KG1 (cell line): ENCODE data around the gene SND1.

ENCODE experiments used
- DNase-seq: peaks from one replicate; lab custom pipeline; 2025; lab: John Stamatoyannopoulos, UW

SND1 gene

DNA sequence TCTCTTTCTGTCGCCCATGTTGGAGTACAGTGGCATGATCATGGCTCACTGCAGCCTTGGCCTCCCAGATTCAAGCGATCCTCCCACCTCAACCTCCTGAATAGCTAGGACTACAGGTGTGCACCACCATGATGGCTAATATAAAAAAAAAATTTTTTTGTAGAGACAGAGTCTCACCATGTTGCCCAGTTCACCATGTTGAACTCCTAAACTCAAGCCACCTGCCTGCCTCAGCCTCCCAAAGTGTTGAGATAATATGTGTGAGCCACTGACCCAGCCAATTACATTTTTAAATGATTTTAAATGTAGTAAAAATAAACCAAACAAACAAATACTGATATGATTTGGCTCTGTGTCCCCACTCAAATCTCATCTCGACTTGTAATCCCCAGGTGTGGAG is 487.4 kb downstream of the SND1 start:
- no peak for DNase-seq

DNA sequence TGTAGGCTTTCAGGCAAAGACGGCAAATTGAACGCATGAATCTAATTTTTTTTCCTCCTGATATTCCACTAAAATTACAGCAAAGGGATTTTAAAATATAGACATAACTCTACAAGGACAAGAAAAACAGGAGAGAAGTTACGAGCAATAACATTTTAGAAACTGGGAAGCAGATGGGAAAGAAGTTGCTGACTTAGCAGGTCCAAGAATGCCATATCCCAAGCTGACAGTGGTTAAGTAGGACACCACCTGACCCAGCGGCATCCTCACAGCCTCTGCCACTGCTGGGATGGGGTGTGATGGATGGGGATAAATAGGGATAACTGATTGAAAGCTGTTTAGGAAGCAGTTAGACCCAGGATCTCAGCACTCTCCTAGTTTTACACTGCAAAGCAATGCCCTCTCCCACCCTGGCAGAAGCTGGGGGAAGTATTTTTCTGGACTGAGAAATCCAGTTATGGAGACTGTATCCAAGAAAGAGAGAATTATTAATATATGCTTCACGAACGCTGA is 489.7 kb downstream of the SND1 start:
- DNase-seq, result no peak
